Loucy (cell line): ENCODE data around the gene IRF3.

Experiments used
- EZH2phosphoT487 ChIP-seq: fragments of 200-600 bp; IDR thresholded peaks from 2 replicates; pipeline ENCODE4 v1.6.1; 2018; ENCODE audit warnings: antibody characterized with exemption, mild to moderate bottlenecking, moderate library complexity, borderline replicate concordance
- TF ChIP-seq, protein P1 (sequence below): fragments of 200-600 bp; sonication (generic); conservative IDR thresholded peaks from 2 replicates; pipeline ENCODE4 v1.5.1; 2014; ENCODE audit warnings: mild to moderate bottlenecking, antibody characterized with exemption, low read length

- TF ChIP-seq, protein P1, sequence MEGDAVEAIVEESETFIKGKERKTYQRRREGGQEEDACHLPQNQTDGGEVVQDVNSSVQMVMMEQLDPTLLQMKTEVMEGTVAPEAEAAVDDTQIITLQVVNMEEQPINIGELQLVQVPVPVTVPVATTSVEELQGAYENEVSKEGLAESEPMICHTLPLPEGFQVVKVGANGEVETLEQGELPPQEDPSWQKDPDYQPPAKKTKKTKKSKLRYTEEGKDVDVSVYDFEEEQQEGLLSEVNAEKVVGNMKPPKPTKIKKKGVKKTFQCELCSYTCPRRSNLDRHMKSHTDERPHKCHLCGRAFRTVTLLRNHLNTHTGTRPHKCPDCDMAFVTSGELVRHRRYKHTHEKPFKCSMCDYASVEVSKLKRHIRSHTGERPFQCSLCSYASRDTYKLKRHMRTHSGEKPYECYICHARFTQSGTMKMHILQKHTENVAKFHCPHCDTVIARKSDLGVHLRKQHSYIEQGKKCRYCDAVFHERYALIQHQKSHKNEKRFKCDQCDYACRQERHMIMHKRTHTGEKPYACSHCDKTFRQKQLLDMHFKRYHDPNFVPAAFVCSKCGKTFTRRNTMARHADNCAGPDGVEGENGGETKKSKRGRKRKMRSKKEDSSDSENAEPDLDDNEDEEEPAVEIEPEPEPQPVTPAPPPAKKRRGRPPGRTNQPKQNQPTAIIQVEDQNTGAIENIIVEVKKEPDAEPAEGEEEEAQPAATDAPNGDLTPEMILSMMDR = no peak
- TF ChIP-seq EZH2phosphoT487 = no peak
These were observed 23.0 kb upstream of the IRF3 start for GRCh38 chr19:49688531-49689132.
